GM12801 (cell line): ENCODE results near the gene RCL1.

Experiments used
- CTCF ChIP-seq: IDR thresholded peaks from one replicate; pipeline ENCODE4 v1.5.1; 2011; ENCODE audit warnings: control low read depth; ENCODE audit not compliant: insufficient read length; ENCODE audit errors: extremely low read depth

RCL1 gene

GRCh38 chr9:4894076-4894475, 101.3 kb downstream of the RCL1 start:
- no peak for TF ChIP-seq CTCF

GRCh38 chr9:4902135-4902475, 109.4 kb downstream of the RCL1 start:
- TF ChIP-seq CTCF, result no peak

GRCh38 chr9:4904322-4905134, 111.8 kb downstream of the RCL1 start:
- TF ChIP-seq CTCF, result no peak

- no peak for TF ChIP-seq CTCF
Measured at GRCh38 chr9:4905135-4905490, 112.4 kb downstream of the RCL1 start.
